Peyer's patch (tissue), 4 donors: ENCODE results near the gene SHC4.

Experiments
- POLR2A ChIP-seq, 2 donors: fragments of 450-650 bp; IDR thresholded peaks; one replicate each; pipeline ENCODE4 v1.5.1; 2017; ENCODE audit warnings: antibody characterized with exemption in 2 of 2, mild to moderate bottlenecking in 2 of 2, moderate library complexity in 2 of 2
- TF ChIP-seq, protein P1 (sequence below), 6 experiments: fragments of 450-650 bp in 4 of 6; fragments of 200-600 bp in 2 of 6; sonication (generic) in 1 of 6; IDR thresholded peaks; one replicate each; pipeline ENCODE4 v1.5.1; 2017 to 2019; ENCODE audit warnings: antibody characterized with exemption in 6 of 6, mild to moderate bottlenecking in 3 of 6, moderate library complexity in 1 of 6

DNA sequence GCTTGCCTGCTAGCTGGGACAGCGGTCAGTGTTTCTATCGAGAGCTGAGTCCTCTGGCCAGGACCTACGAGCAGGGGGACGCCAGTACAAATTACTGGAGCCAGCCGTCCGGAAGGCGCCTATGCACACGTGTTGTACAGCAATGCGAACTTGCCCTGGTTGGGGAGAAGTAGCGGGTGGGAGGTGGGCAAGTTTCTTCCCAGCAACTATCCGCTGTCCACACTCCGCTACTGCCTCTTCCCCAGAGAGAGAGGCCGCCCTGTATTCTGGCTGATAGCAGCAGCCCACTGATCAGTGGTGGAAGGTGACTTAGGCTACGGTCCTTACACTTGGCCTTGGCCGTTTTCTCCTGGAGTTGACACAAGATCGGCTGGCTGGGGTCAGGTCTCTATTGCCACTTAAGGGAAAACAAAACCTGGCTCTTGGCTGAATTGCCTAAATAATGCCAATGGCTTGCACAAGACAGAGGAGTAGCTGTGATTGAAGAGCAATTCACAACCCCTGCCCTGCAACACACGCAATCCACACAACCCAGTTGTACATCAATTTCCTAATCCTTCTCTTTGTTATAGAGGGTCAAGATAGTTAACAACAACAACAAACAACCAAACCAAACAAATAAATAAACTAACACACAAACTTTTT is 12.8 kb upstream of the SHC4 start:
- TF ChIP-seq, protein P1, sequence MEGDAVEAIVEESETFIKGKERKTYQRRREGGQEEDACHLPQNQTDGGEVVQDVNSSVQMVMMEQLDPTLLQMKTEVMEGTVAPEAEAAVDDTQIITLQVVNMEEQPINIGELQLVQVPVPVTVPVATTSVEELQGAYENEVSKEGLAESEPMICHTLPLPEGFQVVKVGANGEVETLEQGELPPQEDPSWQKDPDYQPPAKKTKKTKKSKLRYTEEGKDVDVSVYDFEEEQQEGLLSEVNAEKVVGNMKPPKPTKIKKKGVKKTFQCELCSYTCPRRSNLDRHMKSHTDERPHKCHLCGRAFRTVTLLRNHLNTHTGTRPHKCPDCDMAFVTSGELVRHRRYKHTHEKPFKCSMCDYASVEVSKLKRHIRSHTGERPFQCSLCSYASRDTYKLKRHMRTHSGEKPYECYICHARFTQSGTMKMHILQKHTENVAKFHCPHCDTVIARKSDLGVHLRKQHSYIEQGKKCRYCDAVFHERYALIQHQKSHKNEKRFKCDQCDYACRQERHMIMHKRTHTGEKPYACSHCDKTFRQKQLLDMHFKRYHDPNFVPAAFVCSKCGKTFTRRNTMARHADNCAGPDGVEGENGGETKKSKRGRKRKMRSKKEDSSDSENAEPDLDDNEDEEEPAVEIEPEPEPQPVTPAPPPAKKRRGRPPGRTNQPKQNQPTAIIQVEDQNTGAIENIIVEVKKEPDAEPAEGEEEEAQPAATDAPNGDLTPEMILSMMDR (IDR thresholded peaks at IDR 0.05), result no peak
- no peak for TF ChIP-seq POLR2A (IDR thresholded peaks at IDR 0.05)
